ENCODE results near the gene IFI30.

IFI30 gene

DNA sequence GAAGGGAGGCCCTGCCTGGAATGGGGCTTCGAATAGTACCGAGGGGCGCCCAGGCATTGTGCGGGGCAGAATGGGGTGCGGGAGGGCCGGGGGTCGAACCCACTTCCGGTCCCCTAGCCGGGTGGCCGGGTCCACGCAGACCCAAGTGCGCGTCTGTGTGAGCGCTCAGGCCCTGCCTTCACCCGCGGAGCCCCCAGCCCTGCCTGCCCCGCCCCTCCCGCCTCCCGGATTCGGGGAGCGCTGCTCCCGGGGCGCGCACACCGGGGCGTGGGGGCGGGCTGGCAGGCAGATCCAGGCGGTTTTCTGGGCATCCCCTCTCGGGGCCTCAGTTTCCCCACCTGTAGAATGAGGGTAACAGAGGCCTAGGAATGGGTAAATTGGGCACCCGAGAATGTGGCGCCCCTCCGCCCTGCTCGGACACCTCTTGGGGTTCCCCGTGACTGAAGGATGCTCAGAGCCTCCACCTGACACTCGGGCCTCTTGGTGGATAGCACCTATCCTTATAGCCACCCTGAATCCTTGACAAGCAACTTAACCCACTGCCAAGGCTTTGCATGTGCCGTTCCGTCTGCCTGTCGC, 20.0 kb upstream of the IFI30 start:
- TF ChIP-seq, protein P1, sequence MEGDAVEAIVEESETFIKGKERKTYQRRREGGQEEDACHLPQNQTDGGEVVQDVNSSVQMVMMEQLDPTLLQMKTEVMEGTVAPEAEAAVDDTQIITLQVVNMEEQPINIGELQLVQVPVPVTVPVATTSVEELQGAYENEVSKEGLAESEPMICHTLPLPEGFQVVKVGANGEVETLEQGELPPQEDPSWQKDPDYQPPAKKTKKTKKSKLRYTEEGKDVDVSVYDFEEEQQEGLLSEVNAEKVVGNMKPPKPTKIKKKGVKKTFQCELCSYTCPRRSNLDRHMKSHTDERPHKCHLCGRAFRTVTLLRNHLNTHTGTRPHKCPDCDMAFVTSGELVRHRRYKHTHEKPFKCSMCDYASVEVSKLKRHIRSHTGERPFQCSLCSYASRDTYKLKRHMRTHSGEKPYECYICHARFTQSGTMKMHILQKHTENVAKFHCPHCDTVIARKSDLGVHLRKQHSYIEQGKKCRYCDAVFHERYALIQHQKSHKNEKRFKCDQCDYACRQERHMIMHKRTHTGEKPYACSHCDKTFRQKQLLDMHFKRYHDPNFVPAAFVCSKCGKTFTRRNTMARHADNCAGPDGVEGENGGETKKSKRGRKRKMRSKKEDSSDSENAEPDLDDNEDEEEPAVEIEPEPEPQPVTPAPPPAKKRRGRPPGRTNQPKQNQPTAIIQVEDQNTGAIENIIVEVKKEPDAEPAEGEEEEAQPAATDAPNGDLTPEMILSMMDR (IDR thresholded peaks at IDR 0.05) = no peak

DNA sequence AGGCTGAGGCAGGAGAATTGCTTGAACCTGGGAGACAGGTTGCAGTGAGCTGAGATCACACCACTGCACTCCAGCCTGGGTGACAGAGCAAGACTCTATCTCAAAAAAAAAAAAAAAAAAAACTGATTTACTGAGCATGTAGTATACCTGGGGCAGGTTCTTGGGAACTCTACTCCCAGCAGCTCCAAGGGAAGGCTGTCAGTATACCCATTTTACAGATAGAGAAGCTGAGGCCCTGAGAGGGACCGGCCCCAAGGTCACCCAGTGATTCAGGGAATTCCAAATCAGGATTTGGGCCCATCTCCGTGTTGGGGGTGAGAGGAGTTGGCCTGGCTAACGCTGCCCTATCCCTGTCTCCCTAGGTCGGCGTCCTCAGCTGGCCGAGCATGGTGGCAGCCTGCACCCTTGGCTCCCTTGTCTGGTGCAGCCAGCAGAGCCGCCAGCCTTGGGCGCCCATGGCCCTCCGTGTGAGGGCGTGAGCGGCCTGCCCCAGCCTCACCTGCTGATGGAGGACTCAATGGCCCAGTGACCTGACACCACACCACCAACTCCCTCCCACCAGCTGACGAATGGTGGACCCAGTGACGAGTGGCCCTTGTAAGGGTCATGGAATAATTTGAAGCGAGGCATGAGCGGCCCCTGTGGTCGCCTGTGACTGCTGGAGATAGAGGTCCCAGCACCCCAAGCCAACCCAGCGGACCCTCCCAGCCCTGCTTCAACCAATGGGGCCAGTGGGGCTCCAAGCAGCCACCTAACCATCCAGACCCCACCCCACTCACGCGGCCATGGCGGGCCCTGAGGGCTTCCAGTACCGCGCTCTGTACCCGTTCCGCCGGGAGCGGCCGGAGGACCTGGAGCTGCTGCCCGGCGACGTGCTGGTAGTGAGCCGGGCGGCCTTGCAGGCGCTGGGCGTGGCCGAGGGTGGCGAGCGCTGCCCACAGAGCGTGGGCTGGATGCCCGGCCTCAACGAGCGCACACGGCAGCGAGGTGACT, 18.2 kb upstream of the IFI30 start:
- TF ChIP-seq, protein P1 (IDR thresholded peaks at IDR 0.05) = no peak

DNA sequence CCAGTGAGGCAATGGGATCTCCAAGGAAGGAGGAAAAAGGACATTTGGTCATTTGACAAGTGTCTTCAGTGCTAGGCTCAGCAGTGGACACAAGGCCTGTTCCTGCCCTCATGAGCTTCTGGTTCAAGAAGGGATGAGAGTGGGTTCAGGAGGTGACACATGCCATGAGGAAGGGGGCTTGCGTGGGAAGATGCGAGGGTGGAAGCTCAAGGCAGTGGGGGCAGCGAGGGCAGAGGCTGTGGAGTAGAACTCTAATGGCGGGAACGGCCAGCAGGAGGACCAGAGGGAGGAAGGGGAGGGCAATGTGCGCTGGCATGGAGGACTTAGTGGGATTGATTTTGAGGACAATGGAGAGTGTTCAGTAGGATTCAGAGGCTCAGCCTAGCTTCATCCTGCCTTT, 17.3 kb upstream of the IFI30 start:
- TF ChIP-seq, protein P1 (IDR thresholded peaks at IDR 0.05) = no peak

DNA sequence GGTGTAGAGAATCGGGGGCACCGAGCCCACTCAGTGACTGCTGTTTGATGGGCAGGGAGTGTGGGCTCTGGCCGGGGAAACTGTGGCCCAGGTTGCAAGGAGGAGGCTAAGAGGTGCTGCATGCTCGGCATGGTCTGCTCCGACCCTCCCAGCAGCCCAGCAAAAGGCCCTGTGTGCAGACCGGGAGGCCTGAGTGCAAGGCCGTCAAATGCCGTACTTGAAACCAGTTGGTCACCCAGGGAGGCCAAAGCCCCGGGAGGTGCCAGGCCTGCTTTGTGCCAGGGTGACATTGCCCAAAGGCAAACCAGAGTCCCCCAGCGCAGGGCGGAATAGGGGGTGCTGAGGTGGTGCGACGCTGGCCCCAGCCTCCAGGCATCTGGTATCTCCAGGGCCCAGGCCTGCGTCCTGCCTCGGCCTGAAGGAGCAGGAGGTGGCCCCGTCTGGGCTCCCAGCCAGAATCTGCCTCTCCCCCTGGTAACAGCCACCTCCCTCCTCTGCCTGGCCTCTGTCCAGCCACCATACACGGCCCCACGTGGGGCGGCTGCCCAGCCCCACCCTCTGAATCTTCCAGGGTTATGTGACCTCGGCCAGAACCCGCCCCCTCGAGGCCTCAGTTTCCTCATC, 16.7 kb upstream of the IFI30 start:
- TF ChIP-seq, protein P1 (IDR thresholded peaks at IDR 0.05) = no peak

DNA sequence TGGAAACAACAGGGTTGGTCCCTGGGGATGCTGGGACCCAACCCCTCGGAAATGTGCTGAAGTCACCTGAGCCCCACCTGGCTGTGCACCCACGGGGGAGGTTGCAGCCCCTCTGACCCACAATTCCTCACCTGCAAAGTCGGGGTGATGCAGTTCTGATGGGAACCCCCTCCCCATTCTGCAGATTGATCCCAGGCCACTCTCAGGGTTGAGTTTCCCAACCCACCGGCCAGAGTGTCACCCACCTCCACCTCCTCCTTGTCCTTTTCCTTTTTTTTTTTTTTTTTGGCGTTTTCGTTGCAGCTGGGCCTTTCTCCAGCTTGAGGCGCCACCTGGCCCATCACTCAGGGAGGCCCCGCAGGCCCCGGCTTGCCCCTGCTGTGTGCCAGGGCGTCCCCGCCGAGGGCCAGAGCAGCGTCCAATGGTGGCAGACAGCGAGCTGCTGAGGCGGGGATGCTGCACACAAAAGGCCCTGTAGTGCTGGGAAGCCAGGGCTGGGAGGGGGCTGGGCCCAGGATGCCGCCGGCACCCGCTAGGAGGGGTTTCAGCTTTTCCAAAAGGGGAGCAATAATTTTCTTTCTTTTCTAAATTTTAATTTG, 16.0 kb upstream of the IFI30 start:
- TF ChIP-seq, protein P1 (IDR thresholded peaks at IDR 0.05) = no peak

DNA sequence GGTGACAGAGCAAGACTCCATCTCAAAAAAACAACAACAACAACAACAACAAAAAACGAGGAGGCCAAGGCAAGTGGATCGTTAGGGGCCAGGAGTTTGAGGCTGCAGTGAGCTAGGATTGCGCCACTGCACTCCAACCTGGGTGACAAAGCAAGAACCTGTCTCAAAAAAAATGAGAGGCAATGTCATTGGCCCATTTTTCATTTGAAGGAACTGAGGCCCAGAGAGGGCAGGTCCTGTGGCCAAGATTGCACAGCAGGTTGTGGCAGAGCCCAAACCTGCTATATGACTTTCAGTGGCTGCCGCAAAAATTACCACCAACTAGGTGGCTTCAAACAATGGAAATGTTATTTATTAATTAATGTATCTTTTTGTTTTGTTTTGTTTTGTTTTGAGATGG, 15.1 kb upstream of the IFI30 start:
- TF ChIP-seq, protein P1 (IDR thresholded peaks at IDR 0.05) = no peak

DNA sequence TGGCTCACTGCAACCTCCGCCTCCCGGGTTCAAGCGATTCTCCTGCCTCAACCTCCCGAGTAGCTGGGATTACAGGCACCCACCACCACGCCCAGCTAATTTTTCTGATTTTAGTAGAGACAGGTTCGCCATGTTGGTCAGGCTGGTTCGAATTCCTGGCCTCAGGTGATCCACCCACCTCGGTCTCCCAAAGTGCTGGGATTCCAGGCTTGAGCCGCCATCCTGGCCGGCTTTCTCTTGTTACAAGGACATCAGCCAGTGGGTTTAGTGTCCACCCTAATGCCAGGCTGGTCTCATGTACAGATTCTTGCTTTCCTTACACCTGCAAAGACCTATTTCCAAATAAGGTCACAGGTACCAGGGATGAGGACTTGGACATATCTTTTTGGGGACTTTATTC, 13.8 kb upstream of the IFI30 start:
- TF ChIP-seq, protein P1 (IDR thresholded peaks at IDR 0.05) = no peak

Data from LNCAP (cell line).